HEK293 (cell line): ENCODE results near the gene FOXP1.

ENCODE experiments used
- CTCF ChIA-PET: fragments of 350-600 bp; formaldehyde crosslinking; extraction: SDS; loops from one replicate; lab custom pipeline; 2021; ENCODE audit warnings: antibody characterized with exemption; lab: Yijun Ruan, JAX
- POLR2A ChIA-PET: fragments of 300-600 bp; formaldehyde crosslinking; extraction: SDS; loops from one replicate; lab custom pipeline; 2020; ENCODE audit warnings: antibody characterized with exemption, inconsistent platforms; lab: Yijun Ruan, JAX
- H3K27ac ChIP-seq: fragments of 200-500 bp; sonication (Bioruptor generic); 2 replicates; pipeline ENCODE4 v1.5.1; 2014; ENCODE audit warnings: low read depth, low read length, control low read depth, inconsistent platforms; ENCODE audit errors: extremely low read depth
- H3K36me3 ChIP-seq, 2 experiments: fragments of 200-500 bp in 1 of 2; sonication (Bioruptor generic) in 1 of 2; 1 replicate in 1 of 2; 2 replicates in 1 of 2; pipeline ENCODE4 v1.5.1; 2014 to 2017; ENCODE audit warnings: inconsistent platforms in 2 of 2, low read length in 2 of 2; ENCODE audit not compliant: control insufficient read depth in 2 of 2, insufficient read depth in 1 of 2
- H3K4me1 ChIP-seq: fragments of 200-500 bp; sonication (Bioruptor generic); 2 replicates; pipeline ENCODE4 v1.5.1; 2014; ENCODE audit warnings: mild to moderate bottlenecking, low read length, inconsistent platforms; ENCODE audit not compliant: control insufficient read depth, insufficient read depth
- H3K4me3 ChIP-seq: 2 replicates; pipeline ENCODE4 v1.5.1; 2011; ENCODE audit warnings: low read depth, mild to moderate bottlenecking, control low read depth, low read length, moderate library complexity
- H3K9me3 ChIP-seq: fragments of 200-500 bp; sonication (Bioruptor generic); 2 replicates; pipeline ENCODE4 v1.5.1; 2014; ENCODE audit warnings: low read depth, low read length, inconsistent platforms; ENCODE audit not compliant: control insufficient read depth, insufficient read depth
- IKZF3 ChIP-seq: fragments of 450-650 bp; IDR thresholded peaks from 2 replicates; pipeline ENCODE4 v1.5.0; 2018; ENCODE audit warnings: missing biosample characterization, mild to moderate bottlenecking, missing genetic modification characterization, moderate library complexity
- KLF1 ChIP-seq: fragments of 450-650 bp; formaldehyde crosslinking; IDR thresholded peaks from 2 replicates; pipeline ENCODE4 v1.5.1; 2016; ENCODE audit warnings: missing biosample characterization, missing genetic modification characterization
- MYNN ChIP-seq: fragments of 450-650 bp; formaldehyde crosslinking; IDR thresholded peaks from 2 replicates; pipeline ENCODE4 v1.5.1; 2016; ENCODE audit warnings: missing biosample characterization, missing genetic modification characterization, borderline replicate concordance
- PRDM1 ChIP-seq: fragments of 450-650 bp; formaldehyde crosslinking; IDR thresholded peaks from 2 replicates; pipeline ENCODE4; 2016; ENCODE audit warnings: missing biosample characterization, missing genetic modification characterization
- SCRT2 ChIP-seq: fragments of 450-650 bp; formaldehyde crosslinking; IDR thresholded peaks from 2 replicates; pipeline ENCODE4 v1.5.1; 2016; ENCODE audit warnings: missing biosample characterization, missing genetic modification characterization
- SP2 ChIP-seq: fragments of 450-650 bp; formaldehyde crosslinking; IDR thresholded peaks from 2 replicates; pipeline ENCODE4 v1.5.1; 2016; ENCODE audit warnings: missing biosample characterization, missing genetic modification characterization
- ZBTB26 ChIP-seq: fragments of 450-650 bp; formaldehyde crosslinking; optimal IDR thresholded peaks from 2 replicates; pipeline ENCODE3; 2016; ENCODE audit warnings: missing biosample characterization, mild to moderate bottlenecking, missing genetic modification characterization
- ZBTB6 ChIP-seq: fragments of 450-650 bp; formaldehyde crosslinking; IDR thresholded peaks from 2 replicates; pipeline ENCODE4 v1.5.1; 2017; ENCODE audit warnings: missing biosample characterization, missing genetic modification characterization
- ZNF121 ChIP-seq: fragments of 450-650 bp; formaldehyde crosslinking; IDR thresholded peaks from 2 replicates; pipeline ENCODE4 v1.5.1; 2016; ENCODE audit warnings: missing biosample characterization, missing genetic modification characterization
- ZNF239 ChIP-seq: fragments of 450-650 bp; formaldehyde crosslinking; IDR thresholded peaks from 2 replicates; pipeline ENCODE4 v1.5.1; 2016; ENCODE audit warnings: missing biosample characterization, missing genetic modification characterization
- ZNF398 ChIP-seq: fragments of 450-650 bp; formaldehyde crosslinking; IDR thresholded peaks from 2 replicates; pipeline ENCODE4 v1.5.1; 2017; ENCODE audit warnings: missing biosample characterization, missing genetic modification characterization
- ZNF501 ChIP-seq: fragments of 450-650 bp; formaldehyde crosslinking; IDR thresholded peaks from 2 replicates; pipeline ENCODE4 v1.5.1; 2016; ENCODE audit warnings: missing biosample characterization, missing genetic modification characterization
- ZNF558 ChIP-seq: fragments of 450-650 bp; formaldehyde crosslinking; IDR thresholded peaks from 2 replicates; pipeline ENCODE4 v1.5.1; 2016; ENCODE audit warnings: missing biosample characterization, missing genetic modification characterization
- ZNF571 ChIP-seq: fragments of 450-650 bp; formaldehyde crosslinking; IDR thresholded peaks from 2 replicates; pipeline ENCODE4 v1.5.0; 2017; ENCODE audit warnings: missing biosample characterization, missing genetic modification characterization
- ZNF707 ChIP-seq: fragments of 450-650 bp; formaldehyde crosslinking; IDR thresholded peaks from 2 replicates; pipeline ENCODE4 v1.5.1; 2016; ENCODE audit warnings: missing biosample characterization, missing genetic modification characterization
- ZNF768 ChIP-seq: fragments of 450-650 bp; formaldehyde crosslinking; IDR thresholded peaks from 2 replicates; pipeline ENCODE4 v1.5.1; 2018; ENCODE audit warnings: missing biosample characterization, mild to moderate bottlenecking, missing genetic modification characterization
- ZSCAN30 ChIP-seq: fragments of 450-650 bp; IDR thresholded peaks from 2 replicates; pipeline ENCODE4 v1.5.1; 2018; ENCODE audit warnings: missing biosample characterization, mild to moderate bottlenecking, missing genetic modification characterization, moderate library complexity
- TF ChIP-seq, protein P1 (sequence below): fragments of 450-650 bp; formaldehyde crosslinking; IDR thresholded peaks from 2 replicates; pipeline ENCODE4 v1.5.1; 2016; ENCODE audit warnings: missing biosample characterization, missing genetic modification characterization

FOXP1 gene

GRCh38 chr3:71402911-71403310, 180.6 kb downstream of the FOXP1 start:
- no peaks in the 10 kb centered on the region; the same call in 1 of the 2 replicates for H3K4me1 ChIP-seq
- TF ChIP-seq ZNF121 (tag by site-specific recombination) (no peak), ZNF558 (tag by site-specific recombination) (no peak)
- no peaks in the 10 kb centered on the region for H3K9me3 ChIP-seq
- H3K4me3 ChIP-seq: no peak overlapping the region
- ChIA-PET CTCF (no interaction called here), POLR2A (no interaction called here)
- H3K36me3 ChIP-seq: no peaks in the 10 kb centered on the region
- no peak overlapping the region for H3K27ac ChIP-seq

GRCh38 chr3:71402280-71402679, 181.2 kb downstream of the FOXP1 start:
- CTCF ChIA-PET: interaction anchor here (0.6 kb wide), 1 partner anchor 449 kb away, joined by 3 read pairs; no protein-coding TSS in a partner anchor
- H3K4me1 ChIP-seq: no peaks in the 10 kb centered on the region; the same call in 1 of the 2 replicates

GRCh38 chr3:71401695-71402231, 181.8 kb downstream of the FOXP1 start:
- CTCF ChIA-PET: interaction anchor here (0.6 kb wide), 1 partner anchor 449 kb away, joined by 3 read pairs; no protein-coding TSS in a partner anchor
- Histone ChIP-seq H3K27ac (no peak overlapping the region), H3K9me3 (no peaks in the 10 kb centered on the region), H3K4me3 (no peak overlapping the region), H3K4me1 (no peaks in the 10 kb centered on the region; the same call in 1 of the 2 replicates), H3K36me3 (no peaks in the 10 kb centered on the region)
- POLR2A ChIA-PET: no interaction called here
- TF ChIP-seq ZNF558 (tag by site-specific recombination) (no peak), ZNF398 (tag by site-specific recombination) (no peak), SCRT2 (tag by site-specific recombination) (no peak), SP2 (tag by site-specific recombination) (no peak), PRDM1 (tag by site-specific recombination) (no peak)

More at GRCh38 chr3:71402280-71402679, 181.2 kb downstream of the FOXP1 start:
- POLR2A ChIA-PET: no interaction called here
- no peak overlapping the region for H3K27ac ChIP-seq
- H3K4me3 ChIP-seq: no peak overlapping the region
- TF ChIP-seq ZBTB26 (tag by site-specific recombination): no peak
- no peak for TF ChIP-seq ZNF239 (tag by site-specific recombination)
- TF ChIP-seq MYNN (tag by site-specific recombination): no peak
- no peak for TF ChIP-seq IKZF3 (tag by site-specific recombination)
- no peak for TF ChIP-seq ZSCAN30
- TF ChIP-seq ZBTB6: no peak
- TF ChIP-seq, protein P1, sequence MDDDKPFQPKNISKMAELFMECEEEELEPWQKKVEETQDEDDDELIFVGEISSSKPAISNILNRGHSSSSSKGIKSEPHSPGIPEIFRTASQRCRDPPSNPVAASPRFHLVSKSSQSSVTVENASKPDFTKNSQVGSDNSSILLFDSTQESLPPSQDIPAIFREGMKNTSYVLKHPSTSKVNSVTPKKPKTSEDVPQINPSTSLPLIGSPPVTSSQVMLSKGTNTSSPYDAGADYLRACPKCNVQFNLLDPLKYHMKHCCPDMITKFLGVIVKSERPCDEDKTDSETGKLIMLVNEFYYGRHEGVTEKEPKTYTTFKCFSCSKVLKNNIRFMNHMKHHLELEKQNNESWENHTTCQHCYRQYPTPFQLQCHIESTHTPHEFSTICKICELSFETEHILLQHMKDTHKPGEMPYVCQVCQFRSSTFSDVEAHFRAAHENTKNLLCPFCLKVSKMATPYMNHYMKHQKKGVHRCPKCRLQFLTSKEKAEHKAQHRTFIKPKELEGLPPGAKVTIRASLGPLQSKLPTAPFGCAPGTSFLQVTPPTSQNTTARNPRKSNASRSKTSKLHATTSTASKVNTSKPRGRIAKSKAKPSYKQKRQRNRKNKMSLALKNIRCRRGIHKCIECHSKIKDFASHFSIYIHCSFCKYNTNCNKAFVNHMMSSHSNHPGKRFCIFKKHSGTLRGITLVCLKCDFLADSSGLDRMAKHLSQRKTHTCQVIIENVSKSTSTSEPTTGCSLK (tag by site-specific recombination): no peak
- no peak for TF ChIP-seq ZNF768 (tag by site-specific recombination)
- no peak for TF ChIP-seq KLF1
- no peak for TF ChIP-seq ZNF571 (tag by site-specific recombination)
- no peak for TF ChIP-seq ZNF501 (tag by site-specific recombination)
- no peak for TF ChIP-seq ZNF707 (tag by site-specific recombination)
- TF ChIP-seq, all 188 proteins: peak for 0
- no peaks in the 10 kb centered on the region for H3K9me3 ChIP-seq
- H3K36me3 ChIP-seq: no peaks in the 10 kb centered on the region
